GM10847 (cell line): ENCODE measurements around the gene TRPM3.

ENCODE experiments used
- POLR2A ChIP-seq: IDR thresholded peaks from 2 replicates; pipeline ENCODE4 v1.6.1; 2011; ENCODE audit not compliant: insufficient read length; ENCODE audit errors: extremely low read depth

Gene TRPM3

DNA sequence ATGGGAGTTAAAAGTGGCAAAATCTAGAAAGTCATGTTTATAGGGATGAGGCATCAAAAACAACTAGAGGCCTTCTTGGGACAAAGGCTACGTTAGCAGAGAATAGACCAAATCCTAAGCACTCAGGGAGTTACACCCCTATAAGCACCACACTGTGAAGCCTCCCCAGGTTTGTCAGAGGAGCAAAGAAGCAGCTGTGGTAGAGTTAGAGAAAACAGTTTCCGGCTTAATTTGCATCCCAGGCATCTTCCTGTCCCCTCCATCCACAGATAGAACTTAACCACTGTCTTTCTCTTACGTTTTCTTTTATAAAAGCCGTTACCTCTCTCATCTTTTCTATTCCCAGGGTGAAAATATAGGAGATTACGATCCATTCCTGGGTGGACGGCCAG is 518.4 kb downstream of the TRPM3 start:
- TF ChIP-seq POLR2A, result no peak

GRCh38 chr9:70602321-70603019 is 519.0 kb downstream of the TRPM3 start:
- TF ChIP-seq POLR2A, result no peak

GRCh38 chr9:70601000-70601951 is 520.1 kb downstream of the TRPM3 start:
- TF ChIP-seq POLR2A, result no peak

DNA sequence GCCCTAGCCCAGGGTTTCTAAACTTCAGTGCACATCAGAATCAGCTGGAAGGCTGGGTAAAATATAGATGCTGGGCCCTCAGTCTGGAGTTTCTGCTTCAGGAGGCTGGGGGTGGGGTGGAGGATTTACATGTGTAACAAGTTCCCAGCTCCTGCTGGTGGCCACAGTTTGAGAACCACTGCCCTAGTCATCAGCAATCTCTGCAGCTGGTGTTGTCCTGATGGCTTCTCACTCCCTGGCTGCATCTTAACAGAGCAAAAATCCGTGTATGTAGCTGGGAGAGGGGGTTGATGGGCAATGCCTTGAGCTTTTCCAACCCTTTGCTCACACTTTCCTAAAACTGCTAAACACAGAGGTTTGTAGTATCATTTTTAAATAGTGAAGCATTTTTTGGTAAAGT is 520.9 kb downstream of the TRPM3 start:
- TF ChIP-seq POLR2A, result no peak

- TF ChIP-seq POLR2A, result no peak
Observed at GRCh38 chr9:70597886-70598285, 523.5 kb downstream of the TRPM3 start.

DNA sequence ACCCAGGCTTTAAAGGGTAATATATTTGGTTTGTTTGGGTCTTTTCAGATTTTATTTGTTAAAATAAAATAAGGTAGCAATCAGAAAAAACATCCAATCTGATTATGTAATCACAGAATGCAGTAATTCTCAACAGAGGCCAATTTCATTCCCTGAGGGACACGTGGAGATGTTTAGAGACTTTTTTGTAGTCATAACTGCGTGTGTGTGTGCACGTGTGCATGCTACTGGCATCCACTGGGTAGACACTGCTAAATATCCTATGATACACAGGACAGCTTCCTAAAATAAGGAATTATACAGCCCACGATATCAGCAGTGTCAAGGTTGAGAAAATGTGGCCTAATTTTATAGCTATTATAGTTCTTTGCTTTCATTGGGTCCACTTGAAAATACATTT is 526.2 kb downstream of the TRPM3 start:
- no peak for TF ChIP-seq POLR2A

- no peak for TF ChIP-seq POLR2A
Observed at GRCh38 chr9:70594386-70594944, 527.0 kb downstream of the TRPM3 start.

DNA sequence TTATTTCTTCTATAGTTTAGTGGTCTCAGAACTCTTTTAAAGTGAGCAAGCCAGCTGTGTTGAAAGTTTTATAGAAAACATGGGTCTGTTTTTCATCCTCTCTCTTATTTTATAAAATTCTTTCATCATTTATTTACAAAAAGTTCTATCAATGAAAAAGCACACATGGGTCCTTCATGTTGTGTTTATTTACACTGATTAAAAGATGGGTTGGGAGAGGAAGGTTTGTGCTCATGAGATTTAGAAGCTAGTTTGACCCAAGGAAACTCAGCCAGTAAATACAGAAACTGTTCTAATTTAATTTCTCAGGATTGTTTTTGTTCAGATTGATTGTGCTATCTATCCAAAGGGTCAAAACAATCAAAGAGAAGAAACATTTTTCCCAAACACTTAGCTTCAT is 528.2 kb downstream of the TRPM3 start:
- no peak for TF ChIP-seq POLR2A

DNA sequence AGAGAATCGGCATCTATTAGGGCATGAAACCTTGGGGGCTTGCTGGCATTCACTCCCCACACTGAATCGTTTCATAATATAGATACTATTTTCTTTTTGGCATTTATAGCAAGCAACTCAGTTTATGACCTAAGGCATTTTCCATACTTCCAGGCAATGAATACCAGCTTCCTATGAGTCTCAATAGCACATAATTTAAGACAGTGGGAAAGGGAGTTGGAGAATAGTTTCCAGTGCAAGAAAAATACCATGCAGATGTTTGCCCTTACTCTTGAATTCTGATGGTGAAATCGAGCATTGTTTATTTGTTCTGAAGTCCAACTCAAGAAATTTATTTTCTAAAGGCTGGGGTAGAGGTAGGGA is 531.1 kb downstream of the TRPM3 start:
- TF ChIP-seq POLR2A, result no peak

GRCh38 chr9:70589571-70590314 is 531.7 kb downstream of the TRPM3 start:
- TF ChIP-seq POLR2A, result no peak

- no peak for TF ChIP-seq POLR2A
Observed at GRCh38 chr9:70588999-70589398, 532.4 kb downstream of the TRPM3 start.

DNA sequence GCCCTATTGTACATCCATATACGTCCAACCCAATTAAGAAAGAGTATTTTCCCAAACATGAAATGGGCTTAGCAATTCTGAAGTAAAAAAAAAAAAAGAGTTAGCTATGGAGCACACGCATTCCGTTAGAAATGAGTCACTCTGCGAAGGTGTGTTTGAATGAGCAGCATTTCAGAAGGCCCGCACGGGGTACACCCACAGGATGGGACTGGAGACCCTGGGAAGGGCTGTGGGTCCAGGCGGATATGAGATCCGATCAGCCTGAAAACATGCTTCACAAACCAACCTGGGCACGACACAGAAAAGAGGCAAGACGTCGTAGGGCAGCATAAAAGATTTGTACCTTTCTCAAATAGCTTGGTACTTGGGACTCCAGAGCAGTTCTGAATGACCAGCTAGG is 533.0 kb downstream of the TRPM3 start:
- TF ChIP-seq POLR2A, result no peak

DNA sequence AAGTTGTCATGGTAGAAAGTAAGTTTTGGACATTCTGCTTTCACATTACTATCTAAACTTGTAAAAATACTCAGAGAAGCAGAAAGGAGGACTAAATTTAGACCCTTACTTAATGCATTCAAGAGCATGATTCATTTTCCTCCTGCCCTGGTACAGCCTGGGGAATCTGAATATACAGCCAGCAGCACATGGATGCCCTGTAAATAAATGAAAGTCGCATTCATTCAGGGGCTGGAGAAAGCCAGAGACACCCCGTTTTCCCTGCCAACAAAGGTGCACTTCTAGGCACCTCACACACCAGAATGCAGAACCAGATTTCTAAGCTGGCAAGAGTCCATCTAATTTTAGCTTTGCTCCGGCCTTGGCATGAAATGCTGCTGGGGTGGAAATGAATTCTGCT is 534.2 kb downstream of the TRPM3 start:
- TF ChIP-seq POLR2A, result no peak

GRCh38 chr9:70586476-70586875 is 534.9 kb downstream of the TRPM3 start:
- TF ChIP-seq POLR2A, result no peak

DNA sequence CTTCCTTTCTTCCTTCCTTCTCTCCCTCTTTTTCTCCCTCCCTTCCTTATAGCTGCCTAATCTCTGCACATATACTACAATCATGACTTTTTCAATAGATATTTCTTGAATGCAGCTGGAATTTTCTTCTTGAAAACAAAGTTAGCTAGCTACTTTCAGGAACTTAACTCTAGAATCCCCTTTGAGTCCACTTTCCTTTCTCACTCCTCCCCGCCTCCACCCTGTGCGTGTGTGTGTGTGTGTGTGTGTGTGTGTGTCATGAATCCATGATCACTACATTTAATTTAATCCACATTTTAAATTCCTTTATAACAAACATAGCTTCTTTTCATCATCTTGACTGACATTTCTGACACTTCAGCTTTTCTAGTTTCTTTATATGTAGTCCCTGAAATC is 539.5 kb downstream of the TRPM3 start:
- no peak for TF ChIP-seq POLR2A
